T-helper 22 cell (primary cell): ENCODE measurements around the gene GCNT4.

Source experiments
- DNase-seq: peaks from one replicate; pipeline ENCODE4 v3.0.0-alpha.2; 2020; ENCODE audit warnings: low read depth

The GCNT4 gene

GRCh38 chr5:75016896-75017295, 35.5 kb downstream of the GCNT4 start:
- no peak for DNase-seq

GRCh38 chr5:75012748-75013147, 39.6 kb downstream of the GCNT4 start:
- no peak for DNase-seq

- no peak for DNase-seq
Observed at GRCh38 chr5:75010838-75011237, 41.5 kb downstream of the GCNT4 start.

- DNase-seq = no peak
Observed at GRCh38 chr5:75009556-75010345, 42.6 kb downstream of the GCNT4 start.

GRCh38 chr5:75006865-75007822, 45.2 kb downstream of the GCNT4 start:
- DNase-seq = no peak

- no peak for DNase-seq
Observed at GRCh38 chr5:75005561-75005960, 46.8 kb downstream of the GCNT4 start.
